Epidermal melanocyte (primary cell): ENCODE measurements around the gene UFSP1.
A peak's percentile ranks its signal among the peaks of the same experiment; 100 is the strongest.
"Not testable (repeated sequence)": the region's sequence is repeated elsewhere in the genome, so short reads cannot be mapped to it uniquely, and the experiment has no call there.

Experiments
- DNase-seq: peaks from one replicate; pipeline ENCODE4 v3.0.0; 2011; ENCODE audit warnings: low spot score; ENCODE audit not compliant: insufficient read length

The UFSP1 gene

GRCh38 chr7:100860702-100861615, 28.6 kb downstream of the UFSP1 start:
- no peak for DNase-seq

GRCh38 chr7:100859856-100860255, 29.7 kb downstream of the UFSP1 start:
- no peak for DNase-seq

DNA sequence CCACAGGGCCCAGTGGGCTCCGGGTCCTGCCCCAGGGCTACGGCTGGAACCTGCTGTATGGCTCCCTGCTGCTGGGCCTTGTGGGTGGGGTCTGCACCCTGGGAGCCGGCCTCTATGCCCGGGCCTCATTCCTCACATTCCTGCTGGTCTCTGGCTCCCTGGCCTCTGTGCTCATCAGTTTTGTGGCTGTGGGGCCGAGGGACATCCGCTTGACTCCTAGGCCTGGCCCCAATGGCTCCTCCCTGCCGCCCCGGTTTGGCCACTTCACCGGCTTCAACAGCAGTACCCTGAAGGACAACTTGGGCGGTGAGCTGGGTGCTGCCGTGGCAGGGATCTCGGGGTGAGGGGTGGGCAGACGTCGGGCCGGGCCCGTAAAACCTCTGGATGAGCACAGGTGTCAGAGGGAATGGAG, 32.6 kb downstream of the UFSP1 start:
- DNase-seq = no peak

GRCh38 chr7:100855515-100855914, 34.0 kb downstream of the UFSP1 start:
- DNase-seq = no peak

DNA sequence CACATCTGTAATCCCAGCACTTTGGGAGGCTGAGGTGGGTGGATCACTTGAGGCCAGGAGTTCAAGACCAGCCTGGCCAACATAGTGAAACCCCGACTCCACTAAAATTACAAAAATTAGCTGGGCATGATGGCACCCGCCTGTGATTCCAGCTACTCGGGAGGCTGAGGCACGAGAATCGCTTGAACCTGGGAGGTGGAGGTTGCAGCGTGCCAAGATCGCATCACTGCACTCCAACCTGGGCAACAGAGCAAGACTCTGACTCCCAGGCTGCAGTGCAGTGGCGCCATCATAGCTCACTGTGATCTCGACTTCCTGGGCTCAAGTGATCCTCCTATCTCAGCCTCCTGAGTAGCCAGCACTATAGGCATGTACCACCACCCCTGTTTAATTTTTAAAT, 34.6 kb downstream of the UFSP1 start:
- not testable (repeated sequence) for DNase-seq

GRCh38 chr7:100854146-100854895, 35.2 kb downstream of the UFSP1 start:
- no peak for DNase-seq

DNA sequence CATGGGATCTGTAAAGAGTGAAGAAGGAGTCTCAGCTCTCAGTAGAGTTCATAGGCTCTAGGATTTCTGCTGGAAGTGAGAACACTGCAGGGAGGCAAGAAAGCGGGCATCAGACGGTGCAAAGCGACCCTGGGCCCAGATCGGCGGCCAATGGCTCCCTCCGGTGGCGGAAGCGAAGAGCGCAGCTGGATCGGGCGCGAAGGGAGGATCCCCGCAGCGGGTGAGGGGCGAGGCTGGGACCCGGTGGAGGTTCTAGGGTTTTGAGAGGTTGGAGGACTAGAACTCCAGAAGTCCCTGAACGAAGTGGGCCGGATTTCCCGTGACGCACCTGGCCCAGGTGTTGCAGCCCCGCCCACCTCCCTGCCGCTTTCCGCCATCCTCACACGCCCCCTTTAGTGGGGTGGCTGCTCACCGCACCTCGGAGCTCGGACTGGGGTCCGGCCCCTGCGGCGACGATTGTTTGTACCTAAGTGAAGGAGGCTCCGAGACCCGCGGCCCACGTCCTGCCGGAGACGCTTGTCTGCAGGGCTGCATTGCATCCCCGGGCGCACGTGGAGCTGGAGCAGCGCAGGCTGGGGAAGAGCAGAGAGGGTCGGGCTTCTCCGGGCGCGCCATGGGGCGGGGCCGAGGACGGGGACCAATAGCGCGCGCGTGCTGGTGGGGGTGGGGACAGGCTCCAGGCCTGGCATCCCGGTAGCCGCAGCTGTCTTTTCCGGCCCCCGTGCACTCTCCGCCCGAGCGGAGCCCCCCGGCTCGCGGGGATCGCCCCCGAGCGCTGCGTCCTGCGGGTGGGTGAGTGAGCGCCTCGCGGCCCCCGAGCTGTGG, 37.3 kb downstream of the UFSP1 start, which contains the start of gene SLC12A9:
Gene SLC12A9, plus strand, starts transcription at position 666 of the 825 bp plus-strand sequence. CDS start 1,485 bp downstream, outside the sequence.
- DNase-seq = peak; percentile 99

- no peak for DNase-seq
Observed at GRCh38 chr7:100847360-100847759, 42.2 kb downstream of the UFSP1 start.

DNA sequence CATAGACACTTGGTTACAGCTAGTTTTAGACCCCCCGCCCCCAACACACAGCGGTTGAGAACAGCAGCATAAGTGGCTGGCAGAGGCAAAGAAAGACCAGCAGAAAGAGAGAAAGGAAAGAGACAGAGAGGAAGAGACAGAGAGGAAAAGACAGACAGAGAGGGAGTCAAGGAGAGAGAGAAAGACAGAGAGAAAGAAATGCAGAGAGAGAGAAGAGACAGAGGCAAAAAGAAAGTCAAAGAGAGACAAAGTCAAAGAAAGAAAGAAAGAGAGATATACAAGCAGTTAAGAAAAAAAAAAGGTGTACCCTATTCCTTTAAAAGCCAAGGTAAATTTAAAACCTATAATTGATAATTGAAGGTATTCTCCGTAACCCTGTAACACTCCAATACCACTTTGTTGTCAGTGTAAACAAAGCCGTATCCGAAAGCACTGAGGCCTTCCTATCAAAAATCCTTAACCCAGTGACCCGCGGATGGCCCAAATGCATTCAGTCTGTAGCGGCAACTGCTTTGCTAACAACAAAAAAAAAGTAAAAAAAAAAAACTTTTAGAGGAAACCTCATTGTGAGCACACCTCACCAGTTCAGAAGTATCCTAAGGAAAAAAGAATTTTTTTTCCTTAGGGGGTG, 48.9 kb downstream of the UFSP1 start:
- no peak for DNase-seq

- DNase-seq = no peak
Observed at GRCh38 chr7:100839361-100839760, 50.2 kb downstream of the UFSP1 start.
